Measurements from ENCODE around the gene GFOD1.
"Not testable (repeated sequence)": the region's sequence is repeated elsewhere in the genome, so short reads cannot be mapped to it uniquely, and the experiment has no call there.

Gene GFOD1

DNA sequence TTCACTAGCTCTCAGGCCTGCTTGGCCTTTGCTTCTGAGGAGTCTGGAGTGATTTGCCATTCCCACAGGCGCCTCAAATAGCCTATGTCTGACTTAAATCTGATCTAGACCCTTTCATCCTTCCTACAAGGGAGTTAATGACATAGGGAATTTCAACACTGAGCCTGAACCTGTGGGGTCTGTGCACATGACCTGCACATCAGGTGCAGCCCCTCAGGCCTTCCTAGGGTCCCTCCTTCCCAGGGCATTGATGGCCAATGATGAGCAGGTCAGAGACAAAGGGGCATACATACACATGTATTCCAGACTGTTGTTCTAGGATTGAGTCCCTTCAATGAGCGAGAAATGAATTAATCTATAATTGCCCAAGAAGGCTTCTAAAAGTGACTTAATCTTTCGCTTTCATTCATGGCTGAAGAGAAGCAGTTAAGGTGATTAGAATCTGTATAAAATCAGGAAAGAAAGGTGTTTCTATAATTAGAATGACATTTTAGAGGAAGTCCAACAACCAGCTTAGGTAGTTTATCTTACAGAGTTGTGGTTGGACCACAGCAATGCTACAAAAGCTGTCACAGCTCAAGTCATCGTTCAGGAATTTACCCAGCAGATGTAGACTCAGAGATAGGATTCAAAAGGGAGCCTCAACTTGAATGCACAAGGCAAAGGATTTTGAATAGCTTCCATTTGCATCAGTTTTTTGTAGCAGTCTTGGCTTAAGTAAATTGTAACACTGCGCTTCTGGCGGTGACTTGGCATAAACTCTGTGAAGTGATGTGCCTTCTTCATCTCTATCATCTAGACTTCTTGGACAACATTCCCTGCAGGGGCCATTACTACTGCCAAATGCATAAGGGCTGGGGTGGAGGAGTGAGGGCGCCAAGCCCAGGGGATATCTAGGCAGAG is 132.1 kb downstream of the GFOD1 start:
- no peak for DNase-seq (ENCODE audit: low read depth in 2 of 2)

DNA sequence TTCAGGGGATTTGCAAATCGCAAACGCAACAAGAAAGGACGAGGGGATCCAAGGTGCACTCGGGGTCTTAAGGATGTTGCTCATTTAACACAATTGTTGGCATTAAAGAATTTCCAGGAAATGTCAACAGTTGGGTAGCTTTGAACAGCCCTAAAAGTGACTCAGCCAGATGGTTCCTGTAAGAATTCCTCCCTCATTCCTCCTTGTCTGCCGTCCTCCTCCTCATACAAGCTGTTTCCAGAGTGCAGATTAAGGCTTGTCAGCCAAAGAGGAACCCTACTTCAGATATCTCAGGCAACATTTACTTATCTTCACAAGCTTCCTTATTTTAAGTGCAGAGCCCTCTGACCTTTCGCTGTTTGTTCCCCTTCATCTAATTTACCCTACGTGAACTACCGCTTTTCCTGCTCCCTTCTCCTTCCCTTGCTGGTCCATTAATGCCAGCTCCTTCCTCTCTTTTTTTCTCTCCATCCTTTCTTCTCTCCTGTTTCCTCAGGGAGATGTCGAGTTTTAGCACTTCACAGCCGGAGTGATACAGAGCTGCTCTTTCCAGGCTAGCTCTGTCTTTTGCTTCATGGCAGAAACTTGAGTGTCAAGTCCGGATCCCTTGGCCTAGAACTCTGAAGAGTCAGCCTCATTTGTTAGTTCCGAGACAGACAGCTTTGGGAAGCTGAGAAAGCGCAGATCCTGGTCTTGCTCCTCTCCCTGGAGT is 132.9 kb downstream of the GFOD1 start:
- DNase-seq (ENCODE audit: low read depth in 2 of 2) = no peak

DNA sequence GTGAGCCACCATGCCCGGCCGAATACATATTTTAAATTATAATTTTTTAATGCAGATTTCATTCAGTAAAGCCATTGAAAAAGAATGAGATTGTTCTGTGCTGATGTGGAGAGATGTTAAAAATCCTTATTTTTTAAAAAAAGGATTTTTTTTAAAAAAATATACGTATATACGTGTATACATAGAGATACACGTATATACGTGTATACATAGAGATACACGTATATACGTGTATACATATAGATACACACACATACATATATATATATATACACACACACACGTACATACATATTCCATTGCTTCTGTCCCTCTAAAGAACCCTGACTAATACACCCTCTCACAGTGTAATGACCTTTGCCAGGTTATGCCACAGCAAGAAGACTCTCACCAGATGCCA is 135.2 kb downstream of the GFOD1 start:
- no peak for DNase-seq (ENCODE audit: low read depth in 2 of 2)

DNA sequence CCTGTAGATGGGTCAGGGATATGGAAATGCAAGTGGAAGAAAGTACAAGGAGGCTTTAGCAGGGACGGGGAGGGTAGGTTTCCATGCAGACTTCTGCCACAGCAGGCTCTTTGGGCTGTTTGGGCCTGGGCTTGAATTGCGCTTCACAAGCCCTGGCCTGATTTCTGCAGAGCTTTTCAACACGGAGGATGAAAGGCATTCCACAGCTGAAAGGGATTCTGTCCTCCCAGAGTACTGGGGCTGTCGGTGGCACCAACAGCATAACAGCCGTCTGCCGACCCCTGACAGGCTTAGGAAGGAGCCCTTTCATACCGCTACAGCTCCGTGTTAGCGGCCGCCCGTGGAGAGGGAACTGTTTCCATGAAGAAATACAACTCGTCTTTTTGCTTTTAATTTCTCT is 136.1 kb downstream of the GFOD1 start:
- DNase-seq (ENCODE audit: low read depth in 2 of 2) = no peak

DNA sequence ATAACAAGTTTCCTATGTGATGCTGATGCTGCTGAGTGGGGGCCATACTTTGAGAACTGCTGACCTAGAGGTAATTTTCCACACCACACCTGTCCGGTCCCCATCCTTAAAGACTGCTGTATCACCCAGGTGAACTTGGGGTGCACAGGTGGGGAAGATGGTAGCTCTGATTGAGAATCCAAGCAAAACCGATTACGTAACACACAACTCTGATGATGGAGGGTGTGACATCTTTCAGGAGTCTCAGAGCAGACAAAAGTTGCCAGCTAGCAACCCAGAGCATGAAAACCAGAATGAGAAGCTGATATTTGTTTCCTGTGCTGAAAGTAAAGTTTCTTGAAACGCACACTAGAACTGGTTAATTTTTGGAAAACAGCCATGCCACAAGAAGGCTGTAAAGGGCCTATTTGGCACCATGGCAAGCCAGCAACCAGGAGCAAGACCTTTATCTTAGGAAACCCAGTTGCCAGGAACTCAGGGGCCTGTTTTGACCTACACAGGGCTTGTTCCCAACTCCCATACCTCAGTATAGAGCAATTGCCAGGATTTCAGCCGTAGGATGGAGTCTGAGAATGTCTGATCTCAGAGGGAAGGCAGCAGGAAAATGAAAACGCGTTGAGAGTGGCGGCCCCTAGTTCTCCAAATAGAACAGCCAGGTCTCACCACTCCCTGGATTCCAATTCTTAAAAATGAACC is 137.4 kb downstream of the GFOD1 start:
- no peak for DNase-seq (ENCODE audit: low read depth in 2 of 2)

DNA sequence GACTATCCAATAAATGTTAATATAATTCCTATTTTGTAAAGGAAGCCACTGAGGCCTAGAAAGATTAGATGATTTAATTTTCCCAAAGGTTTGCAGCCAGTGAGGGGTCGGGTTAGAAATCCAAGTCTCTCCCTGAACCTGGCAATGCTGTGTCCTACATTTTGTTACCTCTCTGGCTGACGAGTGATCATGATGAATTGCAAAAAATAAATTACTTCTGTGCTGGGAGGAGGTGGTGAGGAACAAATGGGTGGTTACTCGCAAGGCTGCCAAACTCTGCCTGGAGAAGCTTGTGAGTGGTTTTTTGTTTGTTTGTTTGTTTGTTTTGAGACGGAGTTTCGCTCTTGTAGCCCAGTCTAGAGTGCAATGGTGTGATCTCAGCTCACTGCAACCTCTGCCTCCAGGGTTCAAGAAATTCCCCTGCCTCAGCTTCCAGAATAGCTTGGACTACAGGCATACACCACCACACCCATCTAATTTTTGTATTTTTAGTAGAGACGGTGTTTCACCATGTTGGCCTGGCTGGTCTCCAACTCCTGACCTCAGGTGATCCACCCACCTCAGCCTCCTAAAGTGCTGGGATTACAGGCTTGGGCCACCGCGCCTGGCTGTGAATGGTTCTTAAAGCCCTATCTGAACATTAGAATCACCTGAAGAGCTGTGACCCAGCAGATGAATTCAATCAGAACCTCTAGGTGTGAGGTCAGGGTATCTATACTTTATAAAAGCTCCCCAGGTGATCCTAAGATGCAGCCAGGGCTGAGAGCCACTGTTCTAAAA is 138.9 kb downstream of the GFOD1 start:
- DNase-seq (ENCODE audit: low read depth in 2 of 2) = no peak

DNA sequence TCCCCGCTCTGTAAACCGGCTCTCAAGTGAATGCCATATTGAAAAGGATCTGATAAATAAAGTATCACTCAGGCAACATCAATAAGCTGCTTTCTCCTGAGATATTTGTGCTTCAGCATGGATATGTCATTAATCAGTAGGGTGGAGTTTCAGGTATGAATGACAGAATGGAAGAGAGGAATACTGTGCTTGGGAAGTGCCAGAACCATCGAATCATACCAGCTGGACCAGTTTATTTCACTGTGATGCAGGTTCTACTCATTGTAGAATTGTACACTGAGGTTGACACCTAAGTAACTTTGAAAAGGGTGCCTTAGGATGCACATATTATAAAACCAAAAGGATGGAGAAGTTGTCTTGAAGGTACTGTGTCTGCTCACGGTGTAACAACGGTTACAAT is 141.2 kb downstream of the GFOD1 start:
- no peak for DNase-seq (ENCODE audit: low read depth in 2 of 2)

DNA sequence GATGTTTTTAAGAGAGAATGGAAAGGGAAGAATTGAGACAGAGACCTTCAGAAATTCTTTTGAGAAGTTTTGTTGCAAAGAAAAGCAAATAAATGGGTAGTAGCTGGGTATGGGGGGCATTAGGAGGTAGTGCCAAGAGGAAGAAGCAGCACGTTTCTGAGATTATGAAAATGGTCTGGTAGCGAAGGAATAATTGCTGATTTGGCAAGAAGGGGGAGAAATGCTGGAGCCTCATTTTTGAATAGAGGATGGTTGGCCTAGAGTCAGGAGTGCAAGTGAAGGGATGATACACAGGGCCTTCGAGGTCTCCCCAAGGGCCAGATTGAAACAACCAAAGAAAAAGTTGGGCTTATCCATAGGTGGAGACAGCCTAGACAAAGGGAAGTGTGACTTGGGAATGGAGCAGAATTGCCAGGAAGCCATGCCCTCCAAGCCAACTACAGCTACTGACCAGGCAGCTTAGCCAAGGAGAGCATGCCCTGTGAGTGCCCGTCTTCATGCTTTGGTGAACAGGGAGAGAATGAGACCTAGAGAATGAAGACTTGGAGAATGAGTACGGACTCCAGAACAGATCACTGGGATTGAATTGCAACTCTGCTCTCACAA is 144.9 kb downstream of the GFOD1 start:
- no peak for DNase-seq (ENCODE audit: low read depth in 2 of 2)

DNA sequence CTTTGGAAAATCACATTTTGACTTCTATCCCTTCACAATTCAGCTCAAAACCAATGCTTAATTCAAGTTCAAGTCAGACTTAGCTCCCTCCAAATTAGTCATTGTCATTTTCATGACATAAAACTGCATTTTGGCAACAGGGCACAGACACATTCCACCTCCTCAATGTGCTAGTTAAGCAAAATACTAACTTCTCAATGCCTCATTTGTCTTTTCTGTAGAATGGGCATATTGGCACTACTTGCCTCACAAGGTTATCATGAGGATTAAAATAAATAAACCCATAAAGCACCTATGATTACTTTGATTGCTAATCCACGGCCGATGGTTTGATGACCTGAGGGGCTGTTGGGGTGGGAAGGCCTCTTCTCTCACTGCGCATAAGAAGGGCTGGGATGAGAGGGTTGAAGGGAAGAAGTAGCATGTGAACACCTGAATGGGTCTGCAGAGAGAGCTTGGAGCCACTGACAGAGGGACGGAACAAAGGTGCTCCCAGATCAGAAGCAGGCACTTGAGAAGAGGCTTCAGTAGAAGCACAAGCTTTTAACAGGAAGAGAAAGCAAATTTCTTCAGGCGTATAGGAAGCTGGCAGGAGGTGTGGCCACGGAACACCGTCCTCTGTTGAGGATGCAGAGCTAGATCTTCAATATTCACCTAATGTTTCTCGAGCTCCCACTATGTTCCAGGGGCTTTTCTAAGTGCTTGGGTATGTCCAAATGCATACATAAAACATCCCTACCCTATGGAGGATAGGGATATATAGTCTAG is 147.4 kb downstream of the GFOD1 start:
- no peak for DNase-seq (ENCODE audit: low read depth in 2 of 2)

DNA sequence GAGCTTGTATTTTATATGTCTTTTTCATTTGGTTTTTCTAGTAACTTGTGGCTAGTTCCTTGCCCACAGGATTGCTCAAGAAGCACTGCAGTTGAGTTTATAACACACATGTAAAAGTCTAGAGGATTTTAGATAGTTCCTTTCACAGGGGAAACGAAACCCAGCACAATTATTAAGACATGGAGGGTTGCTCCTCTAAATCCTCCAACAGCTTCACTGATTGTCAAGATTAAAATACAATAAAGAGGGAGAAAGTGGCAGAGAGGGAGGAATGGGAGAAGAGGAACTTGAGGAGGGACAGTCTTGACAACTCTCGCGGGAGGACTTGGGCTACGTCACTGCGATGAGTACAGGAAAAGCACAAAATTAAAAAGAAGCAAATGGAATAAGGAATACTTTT is 149.4 kb downstream of the GFOD1 start:
- no peak for DNase-seq (ENCODE audit: low read depth in 2 of 2)

DNA sequence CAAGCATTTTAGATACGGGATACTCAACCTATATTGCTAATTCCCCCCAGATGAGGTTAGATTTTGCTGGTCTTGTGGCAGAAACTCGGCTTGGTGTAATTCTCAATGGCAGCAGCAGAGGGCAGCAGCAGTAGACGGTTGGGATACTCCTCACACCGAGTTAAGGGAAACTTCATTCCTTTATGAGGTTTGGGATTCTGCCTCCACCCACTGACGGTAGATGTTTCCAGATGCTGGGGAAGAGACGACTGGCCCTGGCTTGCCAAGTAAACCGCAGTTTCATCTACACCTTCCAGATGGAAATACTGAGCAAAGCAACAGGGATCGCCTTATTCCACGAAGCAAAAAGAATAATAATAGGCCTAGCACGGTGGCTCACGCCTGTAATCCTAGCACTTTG is 150.8 kb downstream of the GFOD1 start:
- peak; percentile 51 to 57 for DNase-seq (ENCODE audit: low read depth in 2 of 2)

DNA sequence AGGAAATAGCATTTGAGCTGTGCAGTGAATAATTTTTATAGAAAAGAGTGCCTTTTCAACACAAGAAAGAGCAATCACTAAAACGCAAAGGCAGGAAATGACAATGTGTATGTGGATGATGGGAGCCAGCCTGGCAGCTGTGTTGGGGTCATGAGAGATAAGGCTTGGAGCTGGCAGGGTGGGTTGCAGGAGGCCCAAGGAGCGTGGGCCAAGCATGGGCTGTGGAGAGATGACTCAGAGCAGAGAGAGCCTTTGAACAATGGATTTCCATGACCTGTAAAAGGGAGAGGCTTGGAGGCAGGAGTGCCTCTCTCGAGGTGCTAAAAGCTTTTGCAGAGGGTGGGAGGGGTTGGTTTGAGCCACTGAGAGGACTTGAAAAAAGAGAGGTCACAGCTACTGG is 152.4 kb downstream of the GFOD1 start:
- DNase-seq (ENCODE audit: low read depth in 2 of 2) = no peak

DNA sequence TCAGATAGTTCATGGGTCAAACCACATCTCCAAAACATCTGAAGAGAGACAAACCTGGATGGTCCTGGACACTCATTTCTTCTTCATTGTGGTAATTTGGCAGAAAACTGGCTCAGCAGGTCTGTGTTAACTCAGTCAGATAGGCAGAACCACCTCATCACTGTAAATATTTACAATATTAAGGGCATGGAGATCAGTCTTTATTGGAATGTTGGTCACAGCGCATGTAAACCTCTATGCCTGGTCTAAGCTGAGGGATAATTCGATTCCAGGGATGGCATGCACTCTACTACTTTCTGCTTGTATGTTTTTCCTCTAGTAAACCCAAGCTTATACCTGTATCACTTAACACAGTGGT is 155.1 kb downstream of the GFOD1 start:
- DNase-seq (ENCODE audit: low read depth in 2 of 2) = no peak

DNA sequence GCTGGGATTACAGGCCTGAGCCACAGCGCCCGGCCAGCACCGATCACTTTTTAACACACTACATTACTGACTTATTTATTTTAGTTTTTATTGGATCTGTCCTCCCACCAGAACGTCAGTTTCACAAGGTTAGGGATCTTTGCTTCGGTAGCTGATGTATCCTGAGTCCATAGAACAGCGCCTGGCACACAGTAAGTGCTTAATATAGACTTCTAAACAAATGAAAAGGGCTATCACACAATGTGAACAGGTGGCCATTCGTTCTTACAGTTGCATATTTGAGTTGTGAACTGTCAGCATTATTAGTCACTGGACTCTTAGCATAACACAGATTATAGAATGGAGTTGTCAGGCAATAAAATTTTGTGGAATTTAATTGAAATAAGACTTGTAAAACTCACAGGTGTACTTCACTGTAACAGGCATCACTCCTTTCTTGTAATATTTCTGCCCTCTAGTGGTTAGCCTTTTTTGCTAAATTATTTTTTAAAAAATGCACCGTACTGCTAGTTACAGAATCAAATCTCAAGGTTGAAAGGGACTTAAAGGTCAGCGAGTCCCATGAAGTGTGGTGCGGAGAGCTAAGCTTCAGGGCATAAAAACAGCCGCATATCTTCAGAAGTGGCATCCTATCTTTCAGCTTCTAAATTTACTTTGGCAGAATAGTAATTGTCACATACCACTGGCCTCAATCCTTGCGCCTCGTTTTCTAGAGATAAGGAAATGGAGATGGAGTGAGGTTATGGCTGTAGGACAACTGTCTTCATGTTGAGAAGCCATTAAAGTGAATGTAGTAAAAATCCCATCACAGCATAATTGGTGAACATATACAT is 155.7 kb downstream of the GFOD1 start:
- DNase-seq (ENCODE audit: low read depth in 2 of 2) = no peak

DNA sequence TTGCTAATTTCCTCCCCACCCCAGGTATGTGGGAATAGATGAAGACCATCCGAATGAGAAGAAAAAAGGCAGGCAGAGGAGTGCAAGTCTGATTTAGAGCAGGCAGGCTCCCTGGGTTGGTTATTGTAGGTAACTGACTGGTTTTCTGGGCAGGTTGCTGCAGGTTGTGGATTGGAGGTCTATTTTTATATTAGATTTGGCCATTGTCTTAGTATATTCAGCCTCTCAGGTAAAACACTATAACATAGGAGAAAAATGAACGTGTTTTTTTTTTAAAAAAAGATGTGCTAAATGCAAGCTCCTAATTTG is 158.6 kb downstream of the GFOD1 start:
- DNase-seq (ENCODE audit: low read depth in 2 of 2) = no peak

DNA sequence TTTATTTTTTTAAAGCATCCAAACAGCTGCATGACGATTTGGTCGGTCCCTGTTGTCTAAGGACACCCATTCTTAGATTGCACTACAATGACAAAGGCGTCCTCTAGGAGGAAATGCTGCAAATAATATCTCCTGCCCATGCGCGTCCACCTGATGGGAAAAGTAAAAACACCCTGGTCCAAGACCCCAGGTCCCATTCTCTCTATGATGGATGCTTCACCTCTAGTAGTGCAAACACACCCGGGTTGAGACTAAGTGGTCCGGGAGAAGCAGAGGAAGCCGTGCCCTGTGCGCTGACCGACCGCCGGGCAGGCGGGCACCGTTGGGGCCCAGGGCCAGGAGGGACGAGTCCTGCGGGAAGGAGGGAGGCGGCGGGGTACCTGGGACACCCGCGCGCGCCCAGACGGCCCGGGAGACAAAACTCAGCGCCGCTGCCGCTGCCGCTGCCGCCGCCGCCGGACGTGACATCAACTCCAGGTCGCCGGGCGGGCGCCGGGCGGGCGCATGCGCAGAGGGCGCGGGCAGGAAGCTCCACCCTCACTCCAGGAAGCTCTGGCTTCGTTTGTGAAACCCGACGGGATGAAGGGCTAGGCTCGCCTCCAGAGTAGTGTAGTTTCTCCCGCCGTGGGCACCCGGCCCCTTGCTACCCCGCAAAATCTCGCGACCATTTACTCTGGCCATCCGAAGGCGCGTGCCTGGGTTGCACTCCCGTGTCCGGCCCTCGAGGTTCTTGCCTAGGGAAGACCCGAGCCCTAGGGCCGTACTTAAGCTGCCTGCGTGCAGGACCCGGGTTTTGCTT is 159.1 kb downstream of the GFOD1 start, which contains the start of gene TBC1D7:
TSS of gene TBC1D7 (minus strand) at position 462 of the 799 bp plus-strand sequence. CDS start 1,639 bp downstream, outside the sequence.
- DNase-seq (ENCODE audit: low read depth in 2 of 2) = peak; percentile 85 to 88

DNA sequence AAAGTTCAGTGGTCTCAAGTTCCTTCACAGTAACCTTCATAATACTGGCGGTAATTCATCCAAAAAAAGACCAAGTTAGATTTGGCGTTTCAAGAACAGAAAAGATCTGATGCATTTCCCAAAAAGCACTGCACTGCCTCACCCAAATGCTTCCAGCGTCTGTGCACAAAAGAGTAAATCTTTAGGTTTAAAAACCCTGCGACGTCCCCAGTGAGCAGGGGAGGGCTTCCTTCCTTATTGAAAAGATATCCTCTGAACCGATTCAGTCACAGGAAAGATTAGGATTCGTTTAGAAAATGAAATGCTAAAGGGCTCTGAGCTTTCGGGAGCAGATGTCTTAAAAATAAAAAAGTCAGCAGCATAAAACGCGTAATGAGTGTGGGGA is 159.7 kb downstream of the GFOD1 start:
- no peak for DNase-seq (ENCODE audit: low read depth in 2 of 2)

DNA sequence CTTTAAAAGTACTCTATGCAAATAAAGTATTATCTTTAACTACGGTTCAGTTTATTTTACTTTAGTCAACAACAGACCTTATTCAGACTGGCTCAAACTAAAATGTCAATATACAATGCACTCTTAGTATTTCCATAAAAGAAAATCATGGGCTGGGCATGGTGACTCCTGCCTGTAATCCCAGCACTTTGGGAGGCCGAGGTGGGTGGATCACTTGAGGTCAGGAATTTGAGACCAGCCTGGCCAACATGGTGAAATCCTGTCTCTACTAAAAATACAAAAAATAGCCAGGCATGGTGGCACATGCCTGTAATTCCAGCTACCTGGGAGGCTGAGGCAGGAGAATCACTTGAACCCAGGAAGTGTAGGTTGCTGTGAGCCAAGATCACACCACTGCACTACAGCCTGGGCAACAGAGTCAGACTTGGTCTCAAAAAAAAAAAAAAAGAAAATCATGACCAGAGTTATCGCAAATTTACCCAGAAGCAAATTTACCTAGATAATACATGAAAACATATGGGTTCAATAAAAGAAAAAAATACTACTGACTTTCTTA is 161.3 kb downstream of the GFOD1 start:
- not testable (repeated sequence) for DNase-seq (ENCODE audit: low read depth in 2 of 2)

Data from activated CD8-positive, alpha-beta memory T cell treated with anti-CD3 and anti-CD28 coated beads for 4 hours (primary cell).